SU-DHL-6 (cell line): ENCODE data around the gene KRTCAP2.

ENCODE experiments used
- H2AFZ ChIP-seq: fragments of 200-600 bp; sonication (generic); 2 replicates; pipeline ENCODE4 v1.6.1; 2014; ENCODE audit warnings: low read depth, mild to moderate bottlenecking, moderate library complexity, mixed read lengths, antibody characterized with exemption, low read length; ENCODE audit not compliant: severe bottlenecking
- H3F3A ChIP-seq: fragments of 200-600 bp; shearing (Covaris generic); 2 replicates; pipeline ENCODE4 v1.6.0; 2016; ENCODE audit warnings: antibody characterized with exemption, mild to moderate bottlenecking; ENCODE audit not compliant: insufficient read depth
- H3K27ac ChIP-seq: fragments of 200-600 bp; sonication (generic); 2 replicates; pipeline ENCODE4 v1.5.1; 2016; ENCODE audit warnings: low read depth, mild to moderate bottlenecking, low read length, moderate library complexity, mixed read lengths
- H3K27me3 ChIP-seq: fragments of 200-600 bp; sonication (generic), shearing (Covaris generic); 2 replicates; pipeline ENCODE4 v1.6.0; 2014; ENCODE audit warnings: mild to moderate bottlenecking, low read length
- H3K36me3 ChIP-seq: fragments of 200-600 bp; sonication (generic); 2 replicates; pipeline ENCODE4 v1.6.1; 2014; ENCODE audit warnings: mild to moderate bottlenecking, low read length, mixed read lengths
- H3K4me2 ChIP-seq: fragments of 300-600, 200-600 bp; shearing (Covaris generic), sonication (generic); 2 replicates; pipeline ENCODE4 v1.6.0; 2014; ENCODE audit warnings: low read length, low read depth, mild to moderate bottlenecking; ENCODE audit not compliant: poor library complexity, severe bottlenecking
- H3K4me3 ChIP-seq: fragments of 200-600 bp; sonication (generic); 2 replicates; pipeline ENCODE4 v1.5.1; 2014; ENCODE audit warnings: antibody characterized with exemption, low read length, mild to moderate bottlenecking, mixed read lengths; ENCODE audit not compliant: insufficient read depth, poor library complexity, severe bottlenecking
- H3K79me2 ChIP-seq: fragments of 200-600 bp; sonication (generic); 2 replicates; pipeline ENCODE4 v1.6.1; 2014; ENCODE audit warnings: mild to moderate bottlenecking, low read length, moderate library complexity; ENCODE audit not compliant: insufficient read depth
- H3K9ac ChIP-seq: fragments of 200-600 bp; sonication (generic); 2 replicates; pipeline ENCODE4 v1.7.0; 2014; ENCODE audit warnings: mild to moderate bottlenecking, low read length
- H3K9me2 ChIP-seq: fragments of 200-600 bp; sonication (generic); replicated peaks from 2 replicates; pipeline ENCODE4 v1.6.1; 2014; ENCODE audit warnings: low read length; ENCODE audit not compliant: insufficient read depth
- H3K9me3 ChIP-seq: fragments of 200-600 bp; sonication (generic); 2 replicates; pipeline ENCODE4 v1.6.1; 2014; ENCODE audit warnings: low read length, mixed read lengths; ENCODE audit not compliant: insufficient read depth
- H4K20me1 ChIP-seq: fragments of 200-600 bp; sonication (generic); 2 replicates; pipeline ENCODE4 v1.6.1; 2014; ENCODE audit warnings: low read depth, mild to moderate bottlenecking, antibody characterized with exemption, low read length, moderate library complexity, mixed read lengths
- CTCF ChIP-seq: fragments of 200-600 bp; sonication (generic); IDR thresholded peaks from one replicate; pipeline ENCODE4 v1.5.1; 2017; ENCODE audit warnings: antibody characterized with exemption, mild to moderate bottlenecking, low read length, moderate library complexity; ENCODE audit not compliant: insufficient read depth, poor library complexity, severe bottlenecking
- EZH2phosphoT487 ChIP-seq: fragments of 200-600 bp; sonication (generic), shearing (Covaris generic); conservative IDR thresholded peaks from 2 replicates; pipeline ENCODE4 v1.6.1; 2018; ENCODE audit warnings: mild to moderate bottlenecking, antibody characterized with exemption, low read length, moderate library complexity, mixed read lengths

The KRTCAP2 gene

GRCh38 chr1:155133799-155134281 is 39.3 kb downstream of the KRTCAP2 start:
- TF ChIP-seq EZH2phosphoT487, result no peak
- no peak for TF ChIP-seq CTCF
- Histone ChIP-seq H3K27ac (no peak overlapping the region), H3F3A (peaks cover 24% of the 10 kb centered on the region), H3K9me3 (no peaks in the 10 kb centered on the region), H2AFZ (no peak overlapping the region), H3K27me3 (no peaks in the 10 kb centered on the region), H3K36me3 (no peaks in the 10 kb centered on the region), H3K9ac (no peak overlapping the region), H3K4me3 (no peak overlapping the region), H3K79me2 (no peaks in the 10 kb centered on the region), H3K9me2 (no peaks in the 10 kb centered on the region), H3K4me2 (no peak overlapping the region), H4K20me1 (no peaks in the 10 kb centered on the region)

GRCh38 chr1:155131856-155132255 is 41.2 kb downstream of the KRTCAP2 start:
- Histone ChIP-seq H3K36me3 (no peaks in the 10 kb centered on the region), H3K27ac (no peak overlapping the region), H3K27me3 (no peaks in the 10 kb centered on the region), H3K4me2 (no peak overlapping the region), H3K79me2 (no peaks in the 10 kb centered on the region), H3K4me3 (no peak overlapping the region), H3K9me2 (no peaks in the 10 kb centered on the region), H3K9me3 (no peaks in the 10 kb centered on the region), H3F3A (peaks cover 11% of the 10 kb centered on the region), H3K9ac (no peak overlapping the region), H2AFZ (no peak overlapping the region), H4K20me1 (no peaks in the 10 kb centered on the region)
- TF ChIP-seq CTCF (no peak), EZH2phosphoT487 (no peak)

- no peaks in the 10 kb centered on the region for H3K79me2 ChIP-seq
- no peaks in the 10 kb centered on the region for H3K9me3 ChIP-seq
- H3K27ac ChIP-seq, result no peak overlapping the region
- H3K36me3 ChIP-seq, result no peaks in the 10 kb centered on the region
- H3K27me3 ChIP-seq, result no peaks in the 10 kb centered on the region
- no peak overlapping the region for H3K9ac ChIP-seq
- H3K4me2 ChIP-seq, result no peak overlapping the region
- H3K9me2 ChIP-seq, result no peaks in the 10 kb centered on the region
- no peak for TF ChIP-seq EZH2phosphoT487
- no peak for TF ChIP-seq CTCF
- peaks cover 8% of the 10 kb centered on the region; the same call in 1 of the 2 replicates for H3F3A ChIP-seq
- H4K20me1 ChIP-seq, result no peaks in the 10 kb centered on the region
- H2AFZ ChIP-seq, result no peak overlapping the region
- H3K4me3 ChIP-seq, result no peak overlapping the region
Observed at GRCh38 chr1:155131285-155131684, 41.8 kb downstream of the KRTCAP2 start.
